Common myeloid progenitor, CD34-positive (primary cell): ENCODE results near the gene PLOD2.

Experiments
- CTCF ChIA-PET: fragments of 350-600 bp; sonication (Branson Sonifier 250); formaldehyde crosslinking; loops from one replicate; lab custom pipeline; 2021; ENCODE audit warnings: antibody characterized with exemption; lab: Charles Lee
- POLR2A ChIA-PET: fragments of 350-600 bp; sonication (Branson Sonifier 250); formaldehyde crosslinking; loops from one replicate; lab custom pipeline; 2021; ENCODE audit warnings: antibody characterized with exemption; lab: Charles Lee
- DNase-seq, 3 donors: peaks; one replicate each; pipeline versions ENCODE4 v3.0.0 to v3.0.0-alpha.2; 2013
- H3K27ac ChIP-seq, 2 experiments: 1 replicate in 1 of 2; 2 replicates in 1 of 2; pipeline ENCODE4 v1.7.0; 2013; ENCODE audit warnings: inconsistent platforms in 2 of 2, low read length in 2 of 2, mild to moderate bottlenecking in 2 of 2, low read depth in 1 of 2, moderate library complexity in 1 of 2; ENCODE audit not compliant: severe bottlenecking in 2 of 2, insufficient read depth in 1 of 2, poor library complexity in 1 of 2
- H3K27me3 ChIP-seq, 5 experiments: replicated peaks in 2 of 5; 1 replicate in 3 of 5; 2 replicates in 2 of 5; pipeline versions ENCODE4 v1.6.1 to v1.7.0; 2013; ENCODE audit warnings: low read length in 4 of 5, mild to moderate bottlenecking in 2 of 5, moderate library complexity in 2 of 5, inconsistent platforms in 1 of 5; ENCODE audit not compliant: insufficient read depth in 5 of 5, control insufficient read depth in 4 of 5
- H3K36me3 ChIP-seq, 4 experiments: 1 replicate in 2 of 4; 2 replicates in 2 of 4; pipeline versions ENCODE4 v1.6.1 to v1.7.0; 2013; ENCODE audit warnings: low read length in 3 of 4, control low read depth in 1 of 4, mild to moderate bottlenecking in 1 of 4; ENCODE audit not compliant: control insufficient read depth in 4 of 4, insufficient read depth in 4 of 4
- H3K4me1 ChIP-seq, 4 experiments: 1 replicate in 3 of 4; 2 replicates in 1 of 4; pipeline versions ENCODE4 v1.6.1 to v1.7.1; 2013; ENCODE audit warnings: low read length in 3 of 4, mild to moderate bottlenecking in 3 of 4, control low read depth in 1 of 4, inconsistent platforms in 1 of 4, moderate library complexity in 1 of 4; ENCODE audit not compliant: control insufficient read depth in 4 of 4, insufficient read depth in 4 of 4; ENCODE audit errors: control extremely low read depth in 1 of 4
- H3K4me3 ChIP-seq, 7 experiments: 1 replicate in 4 of 7; 2 replicates in 3 of 7; pipeline versions ENCODE4 v1.5.1 to v1.7.0; 2013; ENCODE audit warnings: mild to moderate bottlenecking in 7 of 7, low read length in 6 of 7, moderate library complexity in 6 of 7, inconsistent platforms in 2 of 7, low read depth in 2 of 7, control low read depth in 1 of 7; ENCODE audit not compliant: insufficient read depth in 4 of 7, control insufficient read depth in 1 of 7; ENCODE audit errors: extremely low read depth in 1 of 7
- H3K9me3 ChIP-seq, 5 experiments: 1 replicate in 4 of 5; 2 replicates in 1 of 5; pipeline versions ENCODE4 v1.6.1 to v1.7.1; 2013; ENCODE audit warnings: low read length in 4 of 5, mild to moderate bottlenecking in 2 of 5, inconsistent platforms in 1 of 5, low read depth in 1 of 5, moderate library complexity in 1 of 5; ENCODE audit not compliant: control insufficient read depth in 4 of 5, insufficient read depth in 2 of 5; ENCODE audit errors: control extremely low read depth in 1 of 5
- WGBS: methylation state at CpG from one replicate; pipeline ENCODE4 v1.1.5; 2013; ENCODE audit not compliant: insufficient coverage; 5-methylcytosine and 5-hydroxymethylcytosine counted together

PLOD2 gene

GRCh38 chr3:146181216-146181615 is 20.2 kb upstream of the PLOD2 start:
- no peaks in the 10 kb centered on the region for H3K36me3 ChIP-seq
- H3K27ac ChIP-seq: no peak overlapping the region
- ChIA-PET POLR2A (no interaction called here), CTCF (interaction anchor here (0.8 kb wide), 1 partner anchor 116 kb away, joined by 3 read pairs; no protein-coding TSS in a partner anchor)
- H3K4me3 ChIP-seq: no peak overlapping the region
- no peaks in the 10 kb centered on the region for H3K27me3 ChIP-seq
- 100% methylated on average over 4 of the region's 5 CpGs for WGBS
- no peaks in the 10 kb centered on the region for H3K4me1 ChIP-seq
- no peak for DNase-seq
- peaks cover 0 to 1% (median 0%) of the 10 kb centered on the region in 5 experiments for H3K9me3 ChIP-seq

DNA sequence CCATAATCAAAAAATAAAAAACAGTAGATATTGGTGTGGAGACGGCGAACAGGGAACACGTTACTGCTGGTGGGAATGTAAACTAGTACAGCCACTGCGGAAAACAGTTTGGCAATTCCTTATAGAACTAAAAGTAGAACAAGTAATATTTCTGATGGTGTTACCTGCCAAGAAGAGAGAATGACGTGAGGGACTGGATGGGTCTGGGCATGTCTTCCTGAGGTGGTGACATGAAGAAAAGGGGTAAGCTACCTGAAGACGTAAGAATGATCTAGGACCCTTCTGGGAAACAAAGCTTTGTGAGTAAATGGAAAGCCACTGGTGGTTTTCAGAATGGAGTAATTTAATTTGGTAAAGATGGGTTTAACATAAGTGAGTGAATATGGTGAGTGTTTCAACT is 19.4 kb upstream of the PLOD2 start:
- WGBS: 98% methylated on average over 6 of the region's 6 CpGs
- H3K4me1 ChIP-seq: no peaks in the 10 kb centered on the region
- CTCF ChIA-PET: interaction anchor here (3.9 kb wide), 1 partner anchor 9 kb away, joined by 24 read pairs; no protein-coding TSS in a partner anchor

GRCh38 chr3:146178006-146178689 is 17.2 kb upstream of the PLOD2 start:
- 93% methylated on average over 4 of the region's 6 CpGs for WGBS
- no peaks in the 10 kb centered on the region for H3K4me1 ChIP-seq
- no peaks in the 10 kb centered on the region for H3K27me3 ChIP-seq
- ChIA-PET POLR2A (interaction anchor here (1.0 kb wide), 1 partner anchor 13 kb away, joined by 7 read pairs; no protein-coding TSS in a partner anchor), CTCF (interaction anchor here (0.7 to 3.9 kb wide), 4 partner anchors 8 to 113 kb away, joined by 3 to 24 read pairs (median 4); no protein-coding TSS in a partner anchor)
- no peak for DNase-seq
- no peaks in the 10 kb centered on the region for H3K36me3 ChIP-seq
- H3K27ac ChIP-seq: no peak overlapping the region
- peaks cover 0 to 1% (median 0%) of the 10 kb centered on the region in 5 experiments for H3K9me3 ChIP-seq
- H3K4me3 ChIP-seq: no peak overlapping the region

More for the DNA sequence above, 19.4 kb upstream of the PLOD2 start:
- Histone ChIP-seq H3K27me3 (no peaks in the 10 kb centered on the region), H3K27ac (no peak overlapping the region), H3K36me3 (no peaks in the 10 kb centered on the region), H3K4me3 (no peak overlapping the region), H3K9me3 (peaks cover 0 to 1% (median 0%) of the 10 kb centered on the region in 5 experiments)
- DNase-seq: no peak
- POLR2A ChIA-PET: no interaction called here

DNA sequence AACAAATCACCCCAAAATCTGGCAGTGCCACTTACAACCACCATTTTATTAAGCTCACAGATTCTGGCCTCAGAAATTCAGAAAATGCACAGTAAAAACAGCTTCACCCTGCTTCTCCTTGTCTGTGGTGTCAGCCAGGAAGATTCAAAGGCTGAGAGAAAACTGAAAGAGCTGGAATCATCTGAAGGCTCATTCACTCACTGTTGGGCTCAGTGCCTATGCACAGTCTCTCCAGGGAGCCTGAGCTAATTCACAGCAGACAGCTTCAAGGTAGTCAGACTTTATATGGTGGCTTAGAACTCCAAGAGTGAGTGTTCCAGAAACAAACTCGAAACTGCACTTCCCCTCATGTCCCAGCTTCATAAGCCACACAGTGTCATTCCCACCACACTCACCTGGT is 16.5 kb upstream of the PLOD2 start:
- ChIA-PET POLR2A (interaction anchor here (1.0 kb wide), 1 partner anchor 14 kb away, joined by 7 read pairs; no protein-coding TSS in a partner anchor), CTCF (interaction anchor here (0.7 to 3.9 kb wide), 4 partner anchors 8 to 112 kb away, joined by 3 to 24 read pairs (median 4); no protein-coding TSS in a partner anchor)
- no peak for DNase-seq
- 100% methylated on average over 1 of the region's 1 CpG for WGBS
- no peak overlapping the region for H3K27ac ChIP-seq
- H3K4me3 ChIP-seq: no peak overlapping the region
- no peaks in the 10 kb centered on the region for H3K36me3 ChIP-seq
- no peaks in the 10 kb centered on the region for H3K27me3 ChIP-seq
- H3K9me3 ChIP-seq: peaks cover 0 to 1% (median 0%) of the 10 kb centered on the region in 5 experiments
- H3K4me1 ChIP-seq: no peaks in the 10 kb centered on the region

- Histone ChIP-seq H3K36me3 (no peaks in the 10 kb centered on the region), H3K9me3 (peaks cover 0 to 1% (median 0%) of the 10 kb centered on the region in 5 experiments), H3K27me3 (no peaks in the 10 kb centered on the region), H3K4me1 (no peaks in the 10 kb centered on the region), H3K4me3 (no peak overlapping the region), H3K27ac (no peak overlapping the region)
- WGBS: 94% methylated on average over 2 of the region's 3 CpGs
- no peak for DNase-seq
- ChIA-PET CTCF (interaction anchor here (1.2 to 3.9 kb wide), 2 partner anchors 13 to 112 kb away, joined by 3 to 24 read pairs; no protein-coding TSS in a partner anchor), POLR2A (interaction anchor here (1.0 kb wide), 1 partner anchor 14 kb away, joined by 7 read pairs; no protein-coding TSS in a partner anchor)
These were observed 16.1 kb upstream of the PLOD2 start for GRCh38 chr3:146177072-146177471.

GRCh38 chr3:146172586-146172985 is 11.6 kb upstream of the PLOD2 start:
- no peak for DNase-seq
- CTCF ChIA-PET: interaction anchor here (0.8 to 1.0 kb wide), 2 partner anchors 17 to 107 kb away, joined by 3 read pairs; no protein-coding TSS in a partner anchor

GRCh38 chr3:146170591-146170990 is 9.6 kb upstream of the PLOD2 start:
- ChIA-PET POLR2A (no interaction called here), CTCF (interaction anchor here (0.7 to 1.1 kb wide), 3 partner anchors 13 to 34 kb away, joined by 3 to 4 read pairs (median 3); no protein-coding TSS in a partner anchor)
- Histone ChIP-seq H3K9me3 (no peaks in the 10 kb centered on the region), H3K4me1 (no peaks in the 10 kb centered on the region), H3K36me3 (no peaks in the 10 kb centered on the region), H3K27me3 (no peaks in the 10 kb centered on the region), H3K27ac (no peak overlapping the region), H3K4me3 (no peak overlapping the region)
- no peak for DNase-seq
- no CpG with 5 or more reads among the region's 1 CpG for WGBS

More at GRCh38 chr3:146172586-146172985, 11.6 kb upstream of the PLOD2 start:
- WGBS: 100% methylated on average over 1 of the region's 1 CpG
- Histone ChIP-seq H3K36me3 (no peaks in the 10 kb centered on the region), H3K27ac (no peak overlapping the region), H3K27me3 (no peaks in the 10 kb centered on the region), H3K4me1 (no peaks in the 10 kb centered on the region), H3K4me3 (no peak overlapping the region), H3K9me3 (no peaks in the 10 kb centered on the region)
- POLR2A ChIA-PET: no interaction called here
